Heart left ventricle (tissue), 16 donors: Measurements from ENCODE around the gene DIP2C. TPM values are rescaled to one million over a fixed set of nuclear protein-coding genes. Genes with fewer than 3 reads are reported as not detected.
"Not testable (repeated sequence)": the region's sequence is repeated elsewhere in the genome, so short reads cannot be mapped to it uniquely, and the experiment has no call there.

Experiments used
- ATAC-seq, 4 donors: fragments of 200-7000 bp; cut with Tn5 transposase; one replicate each; pipeline ENCODE4 v1.9.1; 2020 to 2022; ENCODE audit warnings: moderate library complexity in 4 of 4, mild to moderate bottlenecking in 3 of 4, moderate number of reproducible peaks in 1 of 4
- DNase-seq, 5 donors: peaks; one replicate each; pipeline ENCODE4 v3.0.0-alpha.2; 2020
- H3K27ac ChIP-seq, 12 donors: fragments of 200-600 bp; sonication (generic) in 4 of 12; one replicate each; pipeline versions ENCODE4 v1.5.0 to v1.8.0; 2016 to 2022; ENCODE audit warnings: mild to moderate bottlenecking in 2 of 12
- H3K27me3 ChIP-seq, 9 donors: fragments of 200-600 bp; sonication (generic) in 2 of 9; one replicate each; pipeline versions ENCODE4 v1.5.1 to v1.8.0; 2016 to 2022; ENCODE audit warnings: mild to moderate bottlenecking in 3 of 9
- H3K36me3 ChIP-seq, 9 donors: fragments of 200-600 bp; sonication (generic) in 2 of 9; one replicate each; pipeline versions ENCODE4 v1.5.0 to v1.8.0; 2018 to 2022; ENCODE audit warnings: mild to moderate bottlenecking in 2 of 9
- H3K4me1 ChIP-seq, 12 donors: fragments of 200-600 bp; sonication (generic) in 4 of 12; one replicate each; pipeline versions ENCODE4 v1.5.0 to v1.8.0; 2016 to 2022; ENCODE audit warnings: mild to moderate bottlenecking in 3 of 12
- H3K4me3 ChIP-seq, 12 donors: fragments of 200-600 bp; sonication (generic) in 4 of 12; one replicate each; pipeline versions ENCODE4 v1.5.0 to v1.8.0; 2017 to 2022; ENCODE audit warnings: mild to moderate bottlenecking in 9 of 12, moderate library complexity in 4 of 12
- H3K9me3 ChIP-seq, 12 donors: fragments of 200-600 bp; sonication (generic) in 4 of 12; one replicate each; pipeline versions ENCODE4 v1.5.0 to v1.8.0; 2016 to 2022; ENCODE audit warnings: mild to moderate bottlenecking in 1 of 12
- CTCF ChIP-seq, 12 donors: fragments of 200-600 bp; sonication (generic) in 4 of 12; IDR thresholded peaks; one replicate each; pipeline versions ENCODE4 v1.5.0 to v1.8.0; 2018 to 2022; ENCODE audit warnings: antibody characterized with exemption in 12 of 12, mild to moderate bottlenecking in 5 of 12
- POLR2A ChIP-seq, 2 donors: fragments of 450-650 bp; IDR thresholded peaks; one replicate each; pipeline ENCODE4 v1.6.1; 2017; ENCODE audit warnings: antibody characterized with exemption in 2 of 2, mild to moderate bottlenecking in 2 of 2, moderate library complexity in 2 of 2
- WGBS, 4 donors: extraction: QIAGEN DNeasy Blood & Tissue Kit in 2 of 4; methylation state at CpG; one replicate each; pipeline versions ENCODE4 v1.1.5 to v1.1.7; 2013 to 2018; 5-methylcytosine and 5-hydroxymethylcytosine counted together
- intact Hi-C, 10 donors: fragments of 100-400 bp; cut with DNase I; formaldehyde crosslinking; loops; one replicate each; pipeline versions ENCODE4 v1.11.1 to v1.14.2; 2022
- polyA plus RNA-seq, 2 donors: library from polyadenylated mRNA; stranded (reverse); fragments of 200-250 nt; gene quantifications; one replicate each; pipeline ENCODE4 v1.2.3, GENCODE V29; 2013
- total RNA-seq, 9 donors: library from RNA; depleted of rRNA in 2 of 9; stranded (reverse); fragments of >200 nt in 2 of 9; fragmentation: NEBNext Ultra II Directional in 3 of 9; extraction: Animal tissue kit (Norgen Biotek cat#: 25700) in 3 of 9; gene quantifications; one replicate each; pipeline versions ENCODE4 v1.1.0 to v1.2.4, GENCODE V29; 2016 to 2023
- donor health status: ischemic (EF 13 %, LVEDD 7.1; RV severe dilation, severe dysfunction).
- donor health status: healthy with polysubstance abuse.
- donor health status: DM: no; HTN: yes; CAD: no.
- donor health status: DM: no; HTN: no; CAD: no.
- donor health status: ischemic (EF 25% LVEDD 6.9; RV normal size, moderate dysfunction).
- donor health status: ischemic (EF 25% LVEDD 5.7; RV mildly dilated, moderate dysfunction).
- donor health status: healthy.
- donor health status: DM: yes; HTN: yes; CAD: no.
- donor health status: ischemic (EF 35%, LVEDD 5.7; RV mildly dilated, moderate dysfunction).
- donor health status: nonischemic (EF 11% LVEDD 7.7; RV severe dilation, severe dysfunction).
- donor health status: DM: yes; HTN: yes; CAD: no.
- donor health status: PGD.
- donor health status: ischemic (EF 29% LVEDD 5.4; RV normal size, mild dysfunction).
- donor health status: nonischemic (EF 23%, LVEDD 6.1; RV moderate dilation, normal function).

DIP2C gene
- total and polyA plus RNA-seq, 11 donors: 7.4 to 43.1 (median 28.5) TPM

GRCh38 chr10:349081-349480 is 340.4 kb downstream of the DIP2C start:
- WGBS, 4 donors: 94 to 96% (median 95%) methylated on average over 24 of the region's 24 CpGs
- DNase-seq (no peak), ATAC-seq (peak in 1 of 4 donors; percentile 22)
- Histone ChIP-seq H3K27me3 (no peaks in the 10 kb centered on the region), H3K27ac (no peak overlapping the region), H3K36me3 (peaks cover 0 to 67% (median 48%) of the 10 kb centered on the region in 9 donors), H3K4me3 (no peak overlapping the region), H3K9me3 (no peaks in the 10 kb centered on the region), H3K4me1 (no peaks in the 10 kb centered on the region)
- TF ChIP-seq CTCF (IDR thresholded peaks at IDR 0.05) (no peak), POLR2A (IDR thresholded peaks at IDR 0.05) (no peak)
- intact Hi-C loops: no loop called here

DNA sequence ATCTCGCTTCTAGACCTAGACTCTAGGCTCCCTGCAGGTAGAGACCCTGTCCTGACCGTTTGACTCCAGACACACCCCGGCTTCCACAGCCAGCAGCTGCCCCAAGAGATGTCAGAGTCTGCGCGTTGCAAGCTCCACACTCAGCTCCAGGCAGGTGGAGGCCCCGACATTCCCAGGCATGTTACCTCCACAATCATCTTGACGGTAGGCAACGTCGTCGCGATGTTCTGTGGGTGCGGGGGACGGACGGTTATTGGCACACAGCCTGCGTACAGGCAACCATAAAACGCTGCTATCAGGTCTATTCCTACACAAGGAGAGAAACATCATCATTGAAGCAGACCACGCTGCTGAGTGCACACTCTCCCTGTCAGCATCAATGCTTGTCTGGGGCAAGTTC is 341.0 kb downstream of the DIP2C start:
- peaks cover 0 to 67% (median 47%) of the 10 kb centered on the region in 9 donors for H3K36me3 ChIP-seq
- no peak for DNase-seq
- 94 to 96% (median 96%) methylated on average over 17 of the region's 17 CpGs for WGBS, 4 donors

GRCh38 chr10:347774-348173 is 341.7 kb downstream of the DIP2C start:
- 90 to 96% (median 95%) methylated on average over 33 to 34 of the region's 34 CpGs for WGBS, 4 donors
- intact Hi-C loops, DNase-seq, ATAC-seq, H3K4me1 ChIP-seq, H3K27ac ChIP-seq, H3K27me3 ChIP-seq, H3K9me3 ChIP-seq, H3K4me3 ChIP-seq: not testable (repeated sequence)
- peaks cover 0 to 68% (median 48%) of the 10 kb centered on the region in 9 donors for H3K36me3 ChIP-seq

More for the DNA sequence above, 341.0 kb downstream of the DIP2C start:
- H3K4me1 ChIP-seq: no peaks in the 10 kb centered on the region
- intact Hi-C loops: no loop called here
- TF ChIP-seq CTCF (IDR thresholded peaks at IDR 0.05) (no peak), POLR2A (IDR thresholded peaks at IDR 0.05) (no peak)
- no peak for ATAC-seq
- no peak overlapping the region for H3K4me3 ChIP-seq
- H3K27ac ChIP-seq: no peak overlapping the region
- H3K27me3 ChIP-seq: no peaks in the 10 kb centered on the region
- no peaks in the 10 kb centered on the region for H3K9me3 ChIP-seq

DNA sequence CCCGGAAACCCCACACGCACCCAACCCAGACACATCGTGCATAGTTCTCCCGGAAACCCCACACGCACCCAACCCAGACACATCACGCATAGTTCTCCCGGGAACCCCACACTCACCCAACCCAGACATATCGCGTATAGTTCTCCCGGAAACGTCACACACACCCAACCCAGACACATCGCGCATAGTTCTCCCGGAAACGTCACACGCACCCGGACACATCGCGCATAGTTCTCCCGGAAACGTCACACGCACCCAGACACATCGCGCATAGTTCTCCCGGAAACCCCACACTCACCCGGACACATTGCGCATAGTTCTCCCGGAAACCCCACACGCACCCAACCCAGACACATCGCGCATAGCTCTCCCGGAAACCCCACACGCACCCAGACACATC is 342.3 kb downstream of the DIP2C start:
- H3K27ac ChIP-seq, DNase-seq, H3K9me3 ChIP-seq, H3K27me3 ChIP-seq, ATAC-seq, H3K4me1 ChIP-seq, intact Hi-C loops, H3K4me3 ChIP-seq: not testable (repeated sequence)
- 87 to 90% (median 88%) methylated on average over 33 of the region's 33 CpGs for WGBS, 4 donors
- H3K36me3 ChIP-seq: peaks cover 0 to 68% (median 47%) of the 10 kb centered on the region in 9 donors

- Histone ChIP-seq H3K9me3 (no peaks in the 10 kb centered on the region), H3K4me1 (no peaks in the 10 kb centered on the region), H3K27me3 (no peaks in the 10 kb centered on the region), H3K27ac (no peak overlapping the region), H3K36me3 (peaks cover 3 to 73% (median 53%) of the 10 kb centered on the region in 9 donors), H3K4me3 (no peak overlapping the region)
- 96 to 97% (median 97%) methylated on average over 27 of the region's 27 CpGs for WGBS, 4 donors
- no peak for DNase-seq
- ATAC-seq: no peak
- TF ChIP-seq POLR2A (IDR thresholded peaks at IDR 0.05): no peak
- no peak for TF ChIP-seq CTCF (IDR thresholded peaks at IDR 0.05)
- intact Hi-C loops: no loop called here
These were observed 344.8 kb downstream of the DIP2C start for GRCh38 chr10:344582-345200.
